Suprapubic skin (tissue), 4 donors: Measurements from ENCODE around the gene HERC2. TPM values are rescaled to one million over a fixed set of nuclear protein-coding genes. Genes with fewer than 3 reads are reported as not detected.
"Not testable (repeated sequence)": the region's sequence is repeated elsewhere in the genome, so short reads cannot be mapped to it uniquely, and the experiment has no call there.

Experiments used
- DNase-seq, 2 donors: peaks; one replicate each; pipeline ENCODE4 v3.0.0-alpha.2; 2019; ENCODE audit warnings: low spot score in 2 of 2
- H3K27ac ChIP-seq: fragments of 200-600 bp; sonication (generic); one replicate; pipeline ENCODE4 v1.5.1; 2019
- H3K27me3 ChIP-seq: fragments of 200-600 bp; sonication (generic); one replicate; pipeline ENCODE4 v1.5.1; 2019
- H3K36me3 ChIP-seq: fragments of 200-600 bp; sonication (generic); one replicate; pipeline ENCODE4 v1.5.1; 2019
- H3K4me1 ChIP-seq: fragments of 200-600 bp; sonication (generic); one replicate; pipeline ENCODE4 v1.5.1; 2019
- H3K4me3 ChIP-seq: fragments of 200-600 bp; sonication (generic); one replicate; pipeline ENCODE4 v1.5.1; 2019; ENCODE audit warnings: mild to moderate bottlenecking
- H3K9me3 ChIP-seq: fragments of 200-600 bp; sonication (generic); one replicate; pipeline ENCODE4 v1.5.1; 2019
- CTCF ChIP-seq, 2 donors: fragments of 200-600 bp in 1 of 2; fragments of 450-650 bp in 1 of 2; sonication (generic) in 1 of 2; IDR thresholded peaks; one replicate each; pipeline ENCODE4 v1.5.1; 2016 to 2019; ENCODE audit warnings: antibody characterized with exemption in 2 of 2, mild to moderate bottlenecking in 1 of 2, moderate library complexity in 1 of 2
- EP300 ChIP-seq: sonication (generic); formaldehyde crosslinking; IDR thresholded peaks from one replicate; pipeline ENCODE4 v1.6.1; 2017; ENCODE audit warnings: antibody characterized with exemption
- POLR2A ChIP-seq, 2 donors: fragments of 450-650 bp; IDR thresholded peaks; one replicate each; pipeline ENCODE4 v1.6.1; 2017; ENCODE audit warnings: antibody characterized with exemption in 2 of 2, mild to moderate bottlenecking in 2 of 2, moderate library complexity in 2 of 2
- POLR2AphosphoS5 ChIP-seq, 3 donors: sonication (generic); formaldehyde crosslinking; IDR thresholded peaks; one replicate each; pipeline ENCODE4 v1.6.1; 2017; ENCODE audit warnings: antibody characterized with exemption in 3 of 3
- WGBS: methylation state at CpG from one replicate; pipeline ENCODE4 v1.1.5; 2018; 5-methylcytosine and 5-hydroxymethylcytosine counted together
- total RNA-seq, 4 donors: library from RNA; depleted of rRNA; stranded (reverse); fragments of >200 nt; gene quantifications; one replicate each; pipeline ENCODE4 v1.1.0, GENCODE V29; 2016

HERC2 gene
- total RNA-seq, 4 donors from 2014 or later = 45.2 to 111 (median 73.8) TPM

GRCh38 chr15:28196581-28196980 is 125.4 kb downstream of the HERC2 start:
- H3K4me3 ChIP-seq, H3K9me3 ChIP-seq, H3K4me1 ChIP-seq, DNase-seq, H3K27ac ChIP-seq, H3K27me3 ChIP-seq: not testable (repeated sequence)
- WGBS = 91% methylated on average over 5 of the region's 5 CpGs
- peaks cover 57% of the 10 kb centered on the region for H3K36me3 ChIP-seq

- H3K27ac ChIP-seq = no peak overlapping the region
- no peak overlapping the region for H3K4me3 ChIP-seq
- H3K9me3 ChIP-seq = no peaks in the 10 kb centered on the region
- H3K36me3 ChIP-seq = peaks cover 60% of the 10 kb centered on the region
- TF ChIP-seq EP300 (no peak), CTCF (IDR thresholded peaks at IDR 0.05) (no peak), POLR2AphosphoS5 (IDR thresholded peaks at IDR 0.05) (no peak), POLR2A (IDR thresholded peaks at IDR 0.05) (no peak)
- H3K4me1 ChIP-seq = no peaks in the 10 kb centered on the region
- 85% methylated on average over 1 of the region's 1 CpG for WGBS
- DNase-seq = no peak
- H3K27me3 ChIP-seq = no peaks in the 10 kb centered on the region
Measured at GRCh38 chr15:28192772-28193171, 129.2 kb downstream of the HERC2 start.

GRCh38 chr15:28191832-28192231 is 130.1 kb downstream of the HERC2 start:
- WGBS = 73% methylated on average over 15 of the region's 15 CpGs
- peaks cover 60% of the 10 kb centered on the region for H3K36me3 ChIP-seq
- no peaks in the 10 kb centered on the region for H3K4me1 ChIP-seq
- H3K27me3 ChIP-seq = no peaks in the 10 kb centered on the region
- no peak overlapping the region for H3K27ac ChIP-seq
- no peak overlapping the region for H3K4me3 ChIP-seq
- TF ChIP-seq CTCF (IDR thresholded peaks at IDR 0.05) = no peak
- no peak for TF ChIP-seq POLR2A (IDR thresholded peaks at IDR 0.05)
- TF ChIP-seq POLR2AphosphoS5 (IDR thresholded peaks at IDR 0.05) = no peak
- no peak for TF ChIP-seq EP300
- no peak for DNase-seq
- H3K9me3 ChIP-seq = no peaks in the 10 kb centered on the region

GRCh38 chr15:28190391-28191174 is 131.4 kb downstream of the HERC2 start:
- no peaks in the 10 kb centered on the region for H3K9me3 ChIP-seq
- H3K36me3 ChIP-seq = peaks cover 68% of the 10 kb centered on the region
- H3K27me3 ChIP-seq = no peaks in the 10 kb centered on the region
- no peak for DNase-seq
- WGBS = 84% methylated on average over 7 of the region's 7 CpGs
- no peak overlapping the region for H3K4me3 ChIP-seq
- no peak for TF ChIP-seq POLR2A (IDR thresholded peaks at IDR 0.05)
- no peaks in the 10 kb centered on the region for H3K4me1 ChIP-seq
- H3K27ac ChIP-seq = no peak overlapping the region

- Histone ChIP-seq H3K4me1 (no peaks in the 10 kb centered on the region), H3K27me3 (no peaks in the 10 kb centered on the region), H3K27ac (no peak overlapping the region), H3K4me3 (no peak overlapping the region), H3K36me3 (peaks cover 59% of the 10 kb centered on the region), H3K9me3 (no peaks in the 10 kb centered on the region)
- 94% methylated on average over 9 of the region's 9 CpGs for WGBS
- no peak for DNase-seq
- TF ChIP-seq CTCF (IDR thresholded peaks at IDR 0.05) = no peak
- no peak for TF ChIP-seq EP300
- no peak for TF ChIP-seq POLR2A (IDR thresholded peaks at IDR 0.05)
Measured at GRCh38 chr15:28185148-28185895, 136.7 kb downstream of the HERC2 start.

GRCh38 chr15:28184166-28184565 is 137.8 kb downstream of the HERC2 start:
- Histone ChIP-seq H3K9me3 (no peaks in the 10 kb centered on the region), H3K36me3 (peaks cover 56% of the 10 kb centered on the region)

More at GRCh38 chr15:28184166-28184565, 137.8 kb downstream of the HERC2 start:
- H3K4me3 ChIP-seq = no peak overlapping the region
- DNase-seq = no peak
- TF ChIP-seq POLR2AphosphoS5 (IDR thresholded peaks at IDR 0.05) = no peak
- TF ChIP-seq POLR2A (IDR thresholded peaks at IDR 0.05) = no peak
- TF ChIP-seq CTCF (IDR thresholded peaks at IDR 0.05) = no peak
- H3K27me3 ChIP-seq = no peaks in the 10 kb centered on the region
- H3K4me1 ChIP-seq = no peaks in the 10 kb centered on the region
- H3K27ac ChIP-seq = no peak overlapping the region
- 89% methylated on average over 2 of the region's 2 CpGs for WGBS
